HCT116 (cell line): ENCODE results near the gene SLAMF1.

Experiments
- ELF1 ChIP-seq: IDR thresholded peaks from 2 replicates; pipeline ENCODE4 v1.6.1; 2012; ENCODE audit warnings: low read depth, borderline replicate concordance
- EZH2phosphoT487 ChIP-seq: fragments of 200-600 bp; IDR thresholded peaks from 2 replicates; pipeline ENCODE4 v1.6.1; 2018; ENCODE audit warnings: antibody characterized with exemption, borderline replicate concordance
- POLR2A ChIP-seq: IDR thresholded peaks from 2 replicates; pipeline ENCODE4 v1.7.0; 2011; ENCODE audit warnings: borderline replicate concordance; ENCODE audit not compliant: insufficient read depth, insufficient read length; ENCODE audit errors: extremely low read depth
- TF ChIP-seq, protein P1 (sequence below), 3 experiments: fragments of 200-600 bp in 1 of 3; sonication (generic) in 1 of 3; IDR thresholded peaks in 2 of 3; conservative IDR thresholded peaks in 1 of 3; 2 replicates each; pipeline ENCODE4 v1.5.1; 2012 to 2017; ENCODE audit warnings: low read depth in 2 of 3, low read length in 2 of 3, antibody characterized with exemption in 1 of 3, borderline replicate concordance in 1 of 3, control low read depth in 1 of 3, mild to moderate bottlenecking in 1 of 3, mixed read lengths in 1 of 3, mixed run types in 1 of 3, moderate library complexity in 1 of 3; ENCODE audit not compliant: insufficient read depth in 1 of 3
- TF ChIP-seq, protein P2 (sequence below): IDR thresholded peaks from 2 replicates; pipeline ENCODE4 v1.6.1; 2012

DNA sequence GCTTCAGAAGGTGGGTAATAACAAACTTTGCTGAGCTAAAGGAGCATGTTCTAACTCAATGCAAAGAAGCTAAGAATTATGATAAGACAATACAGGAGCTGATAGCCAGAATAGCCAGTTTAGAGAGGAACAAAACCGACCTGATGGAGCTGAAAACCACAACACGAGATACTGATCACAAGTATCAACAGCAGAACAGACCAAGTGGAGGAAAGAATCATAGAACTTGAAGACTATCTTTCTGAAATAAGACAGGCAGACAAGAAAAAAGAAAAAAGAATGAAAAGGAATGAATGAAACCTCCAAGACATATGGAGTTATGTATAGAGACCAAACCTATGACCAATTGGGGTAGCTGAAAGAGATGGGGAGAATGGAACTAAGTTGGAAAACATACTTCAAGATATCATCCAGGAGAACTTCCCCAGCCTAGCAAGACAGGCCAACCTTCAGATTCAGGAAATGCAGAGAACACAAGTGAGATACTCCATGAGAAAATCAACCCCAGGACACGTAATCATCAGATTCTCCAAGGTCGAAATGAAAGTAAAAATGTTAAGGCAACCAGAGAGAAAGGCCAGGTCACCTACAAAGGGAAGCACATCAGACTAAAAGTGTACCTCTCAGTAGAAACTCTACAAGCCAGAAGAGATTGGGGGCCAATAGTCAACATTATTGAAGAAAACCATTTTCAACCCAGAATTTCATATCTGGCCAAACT is 88.0 kb downstream of the SLAMF1 start:
- TF ChIP-seq, protein P1, sequence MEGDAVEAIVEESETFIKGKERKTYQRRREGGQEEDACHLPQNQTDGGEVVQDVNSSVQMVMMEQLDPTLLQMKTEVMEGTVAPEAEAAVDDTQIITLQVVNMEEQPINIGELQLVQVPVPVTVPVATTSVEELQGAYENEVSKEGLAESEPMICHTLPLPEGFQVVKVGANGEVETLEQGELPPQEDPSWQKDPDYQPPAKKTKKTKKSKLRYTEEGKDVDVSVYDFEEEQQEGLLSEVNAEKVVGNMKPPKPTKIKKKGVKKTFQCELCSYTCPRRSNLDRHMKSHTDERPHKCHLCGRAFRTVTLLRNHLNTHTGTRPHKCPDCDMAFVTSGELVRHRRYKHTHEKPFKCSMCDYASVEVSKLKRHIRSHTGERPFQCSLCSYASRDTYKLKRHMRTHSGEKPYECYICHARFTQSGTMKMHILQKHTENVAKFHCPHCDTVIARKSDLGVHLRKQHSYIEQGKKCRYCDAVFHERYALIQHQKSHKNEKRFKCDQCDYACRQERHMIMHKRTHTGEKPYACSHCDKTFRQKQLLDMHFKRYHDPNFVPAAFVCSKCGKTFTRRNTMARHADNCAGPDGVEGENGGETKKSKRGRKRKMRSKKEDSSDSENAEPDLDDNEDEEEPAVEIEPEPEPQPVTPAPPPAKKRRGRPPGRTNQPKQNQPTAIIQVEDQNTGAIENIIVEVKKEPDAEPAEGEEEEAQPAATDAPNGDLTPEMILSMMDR (IDR thresholded peaks at IDR 0.05 in 2 of 3, conservative IDR thresholded peaks at IDR 0.05 in 1 of 3; ENCODE audit: borderline replicate concordance in 1 of 3, insufficient read depth in 1 of 3, low read depth in 2 of 3, low read length in 2 of 3): no peak
- TF ChIP-seq, protein P2, sequence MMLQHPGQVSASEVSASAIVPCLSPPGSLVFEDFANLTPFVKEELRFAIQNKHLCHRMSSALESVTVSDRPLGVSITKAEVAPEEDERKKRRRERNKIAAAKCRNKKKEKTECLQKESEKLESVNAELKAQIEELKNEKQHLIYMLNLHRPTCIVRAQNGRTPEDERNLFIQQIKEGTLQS: no peak
- no peak for TF ChIP-seq POLR2A
- TF ChIP-seq ELF1: no peak
- no peak for TF ChIP-seq EZH2phosphoT487
